ENCODE data around the gene KIAA1217. TPM values are rescaled to one million over a fixed set of nuclear protein-coding genes. Genes with fewer than 3 reads are reported as not detected.

Gene KIAA1217
- total and polyA plus RNA-seq, 7 experiments from 2014 or later: 0.03 to 2.1 (median 0.15) TPM; not detected in 4

GRCh38 chr10:24214762-24215161 is 5.8 kb downstream of the KIAA1217 start:
- Mint-ChIP-seq H3K9me3 (peaks cover 0 to 4% (median 0%) of the 10 kb centered on the region in 11 donors), H3K27ac (no peak overlapping the region), H3K27me3 (peaks cover 12 to 36% (median 19%) of the 10 kb centered on the region in 5 donors), H3K36me3 (peaks cover 0 to 3% (median 0%) of the 10 kb centered on the region in 5 donors), H3K4me1 (peaks cover 0 to 5% (median 2%) of the 10 kb centered on the region in 7 donors), H3K4me3 (no peak overlapping the region)
- DNase-seq (no peak), ATAC-seq (no peak)
- Histone ChIP-seq H3K4me1 (ENCODE audit: control insufficient read depth in 2 of 2, insufficient read depth in 2 of 2, low read length in 2 of 2) (no peaks in the 10 kb centered on the region), H3K27me3 (ENCODE audit: control insufficient read depth in 2 of 2, insufficient read depth in 2 of 2, low read length in 2 of 2) (no peaks in the 10 kb centered on the region), H3K9me3 (ENCODE audit: control insufficient read depth in 2 of 3, low read length in 3 of 3) (no peaks in the 10 kb centered on the region), H3K4me3 (ENCODE audit: low read length) (no peak overlapping the region), H3K36me3 (ENCODE audit: control insufficient read depth in 2 of 3, insufficient read depth in 3 of 3, low read length in 3 of 3) (no peaks in the 10 kb centered on the region), H3K27ac (ENCODE audit: low read depth, low read length) (no peak overlapping the region)
- intact Hi-C loops (cut with micrococcal nuclease): no loop called here
- ChIA-PET POLR2A (no interaction called here), CTCF (no interaction called here)

- ATAC-seq (no peak), DNase-seq (no peak)
- POLR2A ChIA-PET: no interaction called here
- CTCF ChIA-PET: no interaction called here
- H3K27me3 ChIP-seq (ENCODE audit: control insufficient read depth in 2 of 2, insufficient read depth in 2 of 2, low read length in 2 of 2): no peaks in the 10 kb centered on the region
- H3K36me3 ChIP-seq (ENCODE audit: control insufficient read depth in 2 of 3, insufficient read depth in 3 of 3, low read length in 3 of 3): no peaks in the 10 kb centered on the region
- H3K27ac ChIP-seq (ENCODE audit: low read depth, low read length): no peak overlapping the region
- peaks cover 0 to 4% (median 0%) of the 10 kb centered on the region in 11 donors for H3K9me3 Mint-ChIP-seq
- H3K27me3 Mint-ChIP-seq: peaks cover 9 to 32% (median 15%) of the 10 kb centered on the region in 5 donors
- intact Hi-C loops (cut with micrococcal nuclease): no loop called here
- H3K36me3 Mint-ChIP-seq: peaks cover 0 to 3% (median 0%) of the 10 kb centered on the region in 5 donors
- H3K9me3 ChIP-seq (ENCODE audit: control insufficient read depth in 2 of 3, low read length in 3 of 3): no peaks in the 10 kb centered on the region
- H3K4me3 Mint-ChIP-seq: no peak overlapping the region
- no peak overlapping the region for H3K27ac Mint-ChIP-seq
- no peaks in the 10 kb centered on the region for H3K4me1 ChIP-seq (ENCODE audit: control insufficient read depth in 2 of 2, insufficient read depth in 2 of 2, low read length in 2 of 2)
- no peak overlapping the region for H3K4me3 ChIP-seq (ENCODE audit: low read length)
- peaks cover 0 to under 1% (median 0%) of the 10 kb centered on the region in 7 donors for H3K4me1 Mint-ChIP-seq
These were observed 6.3 kb downstream of the KIAA1217 start for GRCh38 chr10:24215196-24215595.

- DNase-seq: no peak
These were observed 6.7 kb downstream of the KIAA1217 start for GRCh38 chr10:24215603-24216002.

GRCh38 chr10:24219963-24220362 is 11.0 kb downstream of the KIAA1217 start:
- CTCF ChIA-PET: no interaction called here

More at GRCh38 chr10:24215603-24216002, 6.7 kb downstream of the KIAA1217 start:
- ChIA-PET CTCF (no interaction called here), POLR2A (no interaction called here)
- Histone ChIP-seq H3K36me3 (ENCODE audit: control insufficient read depth in 2 of 3, insufficient read depth in 3 of 3, low read length in 3 of 3) (no peaks in the 10 kb centered on the region), H3K27ac (ENCODE audit: low read depth, low read length) (no peak overlapping the region), H3K4me1 (ENCODE audit: control insufficient read depth in 2 of 2, insufficient read depth in 2 of 2, low read length in 2 of 2) (no peaks in the 10 kb centered on the region), H3K27me3 (ENCODE audit: control insufficient read depth in 2 of 2, insufficient read depth in 2 of 2, low read length in 2 of 2) (no peaks in the 10 kb centered on the region), H3K4me3 (ENCODE audit: low read length) (no peak overlapping the region), H3K9me3 (ENCODE audit: control insufficient read depth in 2 of 3, low read length in 3 of 3) (no peaks in the 10 kb centered on the region)
- ATAC-seq: no peak
- Mint-ChIP-seq H3K27me3 (peaks cover 9 to 28% (median 13%) of the 10 kb centered on the region in 5 donors), H3K9me3 (peaks cover 0 to 4% (median 0%) of the 10 kb centered on the region in 11 donors), H3K27ac (no peak overlapping the region), H3K4me3 (no peak overlapping the region), H3K36me3 (peaks cover 0 to 3% (median 0%) of the 10 kb centered on the region in 5 donors), H3K4me1 (no peaks in the 10 kb centered on the region)
- intact Hi-C loops (cut with micrococcal nuclease): no loop called here

GRCh38 chr10:24223341-24223740 is 14.4 kb downstream of the KIAA1217 start:
- ATAC-seq (no peak), DNase-seq (no peak)
- ChIA-PET POLR2A (no interaction called here), CTCF (no interaction called here)
- Mint-ChIP-seq H3K4me1 (no peaks in the 10 kb centered on the region), H3K9me3 (peaks cover 0 to 2% (median 0%) of the 10 kb centered on the region in 11 donors), H3K4me3 (no peak overlapping the region), H3K27me3 (no peaks in the 10 kb centered on the region), H3K27ac (no peak overlapping the region), H3K36me3 (no peaks in the 10 kb centered on the region)
- H3K27ac ChIP-seq (ENCODE audit: low read depth, low read length): no peak overlapping the region
- H3K4me3 ChIP-seq (ENCODE audit: low read length): no peak overlapping the region
- H3K36me3 ChIP-seq (ENCODE audit: control insufficient read depth in 2 of 3, insufficient read depth in 3 of 3, low read length in 3 of 3): no peaks in the 10 kb centered on the region
- no peaks in the 10 kb centered on the region for H3K4me1 ChIP-seq (ENCODE audit: control insufficient read depth in 2 of 2, insufficient read depth in 2 of 2, low read length in 2 of 2)
- H3K27me3 ChIP-seq (ENCODE audit: control insufficient read depth in 2 of 2, insufficient read depth in 2 of 2, low read length in 2 of 2): no peaks in the 10 kb centered on the region
- intact Hi-C loops (cut with micrococcal nuclease): no loop called here
- H3K9me3 ChIP-seq (ENCODE audit: control insufficient read depth in 2 of 3, low read length in 3 of 3): no peaks in the 10 kb centered on the region

More at GRCh38 chr10:24219963-24220362, 11.0 kb downstream of the KIAA1217 start:
- H3K27ac Mint-ChIP-seq: no peak overlapping the region
- Histone ChIP-seq H3K4me3 (ENCODE audit: low read length) (no peak overlapping the region), H3K27ac (ENCODE audit: low read depth, low read length) (no peak overlapping the region), H3K9me3 (ENCODE audit: control insufficient read depth in 2 of 3, low read length in 3 of 3) (no peaks in the 10 kb centered on the region), H3K36me3 (ENCODE audit: control insufficient read depth in 2 of 3, insufficient read depth in 3 of 3, low read length in 3 of 3) (no peaks in the 10 kb centered on the region), H3K27me3 (ENCODE audit: control insufficient read depth in 2 of 2, insufficient read depth in 2 of 2, low read length in 2 of 2) (no peaks in the 10 kb centered on the region), H3K4me1 (ENCODE audit: control insufficient read depth in 2 of 2, insufficient read depth in 2 of 2, low read length in 2 of 2) (no peaks in the 10 kb centered on the region)
- POLR2A ChIA-PET: no interaction called here
- intact Hi-C loops (cut with micrococcal nuclease): no loop called here
- peaks cover 0 to 2% (median 0%) of the 10 kb centered on the region in 11 donors for H3K9me3 Mint-ChIP-seq
- H3K4me3 Mint-ChIP-seq: no peak overlapping the region
- ATAC-seq: no peak
- no peaks in the 10 kb centered on the region for H3K4me1 Mint-ChIP-seq
- H3K36me3 Mint-ChIP-seq: no peaks in the 10 kb centered on the region
- peaks cover 4 to 9% (median 5%) of the 10 kb centered on the region in 5 donors for H3K27me3 Mint-ChIP-seq
- DNase-seq: no peak

- Mint-ChIP-seq H3K4me3 (no peak overlapping the region), H3K36me3 (no peaks in the 10 kb centered on the region), H3K27me3 (peaks cover 0 to 4% (median 0%) of the 10 kb centered on the region in 5 donors), H3K4me1 (no peaks in the 10 kb centered on the region), H3K9me3 (peaks cover 0 to 2% (median 0%) of the 10 kb centered on the region in 11 donors), H3K27ac (no peak overlapping the region)
- Histone ChIP-seq H3K27ac (ENCODE audit: low read depth, low read length) (no peak overlapping the region), H3K4me1 (ENCODE audit: control insufficient read depth in 2 of 2, insufficient read depth in 2 of 2, low read length in 2 of 2) (no peaks in the 10 kb centered on the region), H3K4me3 (ENCODE audit: low read length) (no peak overlapping the region), H3K36me3 (ENCODE audit: control insufficient read depth in 2 of 3, insufficient read depth in 3 of 3, low read length in 3 of 3) (no peaks in the 10 kb centered on the region), H3K27me3 (ENCODE audit: control insufficient read depth in 2 of 2, insufficient read depth in 2 of 2, low read length in 2 of 2) (no peaks in the 10 kb centered on the region), H3K9me3 (ENCODE audit: control insufficient read depth in 2 of 3, low read length in 3 of 3) (no peaks in the 10 kb centered on the region)
- ATAC-seq (no peak), DNase-seq (no peak)
- ChIA-PET CTCF (no interaction called here), POLR2A (no interaction called here)
- intact Hi-C loops (cut with micrococcal nuclease): no loop called here
These were observed 15.0 kb downstream of the KIAA1217 start for GRCh38 chr10:24223953-24224352.

- ATAC-seq (no peak), DNase-seq (no peak)
- H3K27ac Mint-ChIP-seq: no peak overlapping the region
- Histone ChIP-seq H3K9me3 (ENCODE audit: control insufficient read depth in 2 of 3, low read length in 3 of 3) (no peaks in the 10 kb centered on the region), H3K27ac (ENCODE audit: low read depth, low read length) (no peak overlapping the region), H3K36me3 (ENCODE audit: control insufficient read depth in 2 of 3, insufficient read depth in 3 of 3, low read length in 3 of 3) (no peaks in the 10 kb centered on the region), H3K27me3 (ENCODE audit: control insufficient read depth in 2 of 2, insufficient read depth in 2 of 2, low read length in 2 of 2) (no peaks in the 10 kb centered on the region), H3K4me3 (ENCODE audit: low read length) (no peak overlapping the region), H3K4me1 (ENCODE audit: control insufficient read depth in 2 of 2, insufficient read depth in 2 of 2, low read length in 2 of 2) (no peaks in the 10 kb centered on the region)
- no peaks in the 10 kb centered on the region for H3K4me1 Mint-ChIP-seq
- H3K4me3 Mint-ChIP-seq: no peak overlapping the region
- CTCF ChIA-PET: no interaction called here
- intact Hi-C loops (cut with micrococcal nuclease): no loop called here
- POLR2A ChIA-PET: no interaction called here
- peaks cover 0 to 2% (median 0%) of the 10 kb centered on the region in 11 donors for H3K9me3 Mint-ChIP-seq
- peaks cover 3 to 11% (median 5%) of the 10 kb centered on the region in 5 donors for H3K27me3 Mint-ChIP-seq
- no peaks in the 10 kb centered on the region for H3K36me3 Mint-ChIP-seq
These were observed 19.7 kb downstream of the KIAA1217 start for GRCh38 chr10:24228642-24229041.
